ENCODE results near the gene SPON1.
"Not testable (repeated sequence)": the region's sequence is repeated elsewhere in the genome, so short reads cannot be mapped to it uniquely, and the experiment has no call there.

Gene SPON1

GRCh38 chr11:13962562-13963168 is at the start of gene SPON1:
TSS of gene SPON1 (plus strand) at chr11:13962723. CDS start at chr11:13962905, 182 bp downstream.
- DNase-seq = no peak

DNA sequence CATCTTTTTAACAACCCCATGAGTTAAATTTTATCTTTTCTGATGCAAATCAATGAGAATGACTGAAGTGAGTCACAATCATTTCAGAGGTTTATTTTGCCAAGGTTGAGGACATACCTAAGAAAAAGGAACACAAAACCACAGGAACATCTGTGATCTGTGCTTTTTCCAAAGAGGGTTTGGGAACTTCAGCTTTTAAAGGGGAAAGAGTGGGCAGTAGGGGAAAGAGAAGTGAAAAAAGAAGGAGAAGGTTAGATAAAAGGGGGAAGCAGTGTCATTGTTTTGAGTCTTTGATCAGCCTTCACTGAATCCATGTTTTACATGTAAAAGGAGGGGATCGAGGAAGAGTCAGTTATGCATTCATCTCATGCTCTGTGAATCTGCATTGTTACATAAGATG is 45.3 kb upstream of the SPON1 start:
- DNase-seq = no peak

GRCh38 chr11:13917904-13918303 is 44.6 kb upstream of the SPON1 start:
- no peak for DNase-seq

GRCh38 chr11:13920756-13921155 is 41.8 kb upstream of the SPON1 start:
- no peak for DNase-seq

GRCh38 chr11:13921545-13921944 is 41.0 kb upstream of the SPON1 start:
- no peak for DNase-seq

- no peak for DNase-seq
Measured at GRCh38 chr11:13923182-13923581, 39.3 kb upstream of the SPON1 start.

- DNase-seq = no peak
Measured at GRCh38 chr11:13923716-13924650, 38.5 kb upstream of the SPON1 start.

DNA sequence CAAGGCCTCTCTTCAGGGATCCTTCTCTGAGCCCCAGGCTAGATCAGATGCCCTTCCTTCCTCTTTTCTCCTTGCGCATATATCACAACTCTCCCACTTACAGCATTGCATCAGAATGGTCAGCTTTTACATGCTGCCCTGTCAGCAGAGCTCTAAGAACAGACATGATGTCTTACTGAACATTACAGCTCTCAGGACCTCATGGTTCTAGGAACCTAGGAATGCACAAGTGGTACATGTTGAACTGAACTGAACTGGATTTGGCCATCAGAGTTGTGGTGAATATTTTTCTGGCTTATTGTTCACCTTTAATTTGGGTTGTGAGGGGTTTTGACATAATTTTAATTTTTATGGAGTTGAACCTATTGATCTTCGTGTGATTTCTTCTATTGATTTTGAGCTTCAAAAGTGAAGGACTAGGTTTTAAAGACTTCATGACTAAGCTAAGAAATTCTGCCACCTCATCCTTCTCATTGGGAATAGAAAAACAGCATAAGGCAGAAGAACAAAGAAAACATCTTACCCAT is 37.7 kb upstream of the SPON1 start:
- DNase-seq = no peak

- DNase-seq = not testable (repeated sequence)
Measured at GRCh38 chr11:13926366-13926765, 36.2 kb upstream of the SPON1 start.

- no peak for DNase-seq
Measured at GRCh38 chr11:13926981-13927380, 35.5 kb upstream of the SPON1 start.

DNA sequence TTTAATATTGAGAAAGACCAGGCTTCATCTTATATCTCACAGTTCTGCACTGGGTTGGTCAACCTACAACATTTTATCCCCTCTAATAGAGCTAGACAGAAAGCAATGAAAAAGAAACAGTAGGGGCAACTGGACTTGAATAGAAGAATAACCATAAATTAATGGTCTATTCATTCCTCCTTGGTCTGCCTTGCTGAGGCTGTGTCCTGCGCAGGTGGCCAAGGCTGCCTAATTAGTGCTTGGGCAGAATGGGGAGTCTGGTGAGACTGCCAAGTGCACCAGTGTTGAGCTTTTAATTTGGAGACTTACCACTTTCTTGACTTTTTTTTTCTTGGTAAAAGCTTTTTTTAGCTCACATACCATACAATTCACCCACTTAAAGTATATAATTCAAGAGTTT is 35.0 kb upstream of the SPON1 start:
- DNase-seq = no peak

GRCh38 chr11:13928566-13929251 is 33.8 kb upstream of the SPON1 start:
- no peak for DNase-seq

DNA sequence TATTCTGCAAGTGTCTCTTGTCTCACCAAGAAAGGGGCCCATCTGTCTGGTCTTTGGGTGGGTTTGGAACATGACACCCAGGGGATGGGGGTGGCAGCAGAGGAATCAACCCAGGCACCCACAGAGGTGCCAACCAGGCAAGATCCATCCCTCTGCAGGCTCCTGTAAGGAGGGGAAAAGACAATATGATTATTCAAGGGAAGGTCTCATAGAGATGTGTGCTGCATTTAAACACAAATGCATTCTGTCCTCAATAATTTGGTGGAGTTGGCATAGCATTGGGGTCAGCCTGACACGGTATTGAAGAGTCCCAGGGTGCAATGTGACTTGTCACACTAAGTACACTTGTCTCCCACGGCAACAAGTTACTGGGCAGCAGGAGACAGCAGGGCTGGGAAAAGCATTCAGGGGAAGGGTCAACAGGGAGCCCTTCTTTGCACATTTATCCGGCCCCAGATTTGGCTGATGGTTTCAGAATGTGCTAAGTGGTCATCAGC is 33.1 kb upstream of the SPON1 start:
- DNase-seq = no peak

DNA sequence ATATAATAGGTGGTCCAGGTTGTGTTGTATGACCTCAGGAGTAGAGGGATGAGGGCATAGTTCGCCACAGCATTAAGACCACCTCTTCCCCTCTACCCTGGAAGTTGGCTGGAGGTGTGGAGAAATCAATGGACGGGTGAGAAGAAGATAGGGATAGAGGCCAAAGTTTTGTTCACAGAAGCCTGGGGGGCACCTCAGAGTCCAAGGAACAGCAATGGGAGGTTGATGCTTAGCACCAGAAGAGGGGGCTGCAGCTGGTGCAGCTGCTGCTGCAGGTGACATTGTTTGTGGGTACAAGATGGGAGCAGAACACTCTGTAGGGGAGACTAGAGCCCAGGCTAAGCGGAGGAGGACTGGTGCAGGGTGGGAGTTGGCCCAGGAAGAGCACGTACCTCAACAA is 31.2 kb upstream of the SPON1 start:
- DNase-seq = no peak

GRCh38 chr11:13937154-13937553 is 25.4 kb upstream of the SPON1 start:
- not testable (repeated sequence) for DNase-seq

DNA sequence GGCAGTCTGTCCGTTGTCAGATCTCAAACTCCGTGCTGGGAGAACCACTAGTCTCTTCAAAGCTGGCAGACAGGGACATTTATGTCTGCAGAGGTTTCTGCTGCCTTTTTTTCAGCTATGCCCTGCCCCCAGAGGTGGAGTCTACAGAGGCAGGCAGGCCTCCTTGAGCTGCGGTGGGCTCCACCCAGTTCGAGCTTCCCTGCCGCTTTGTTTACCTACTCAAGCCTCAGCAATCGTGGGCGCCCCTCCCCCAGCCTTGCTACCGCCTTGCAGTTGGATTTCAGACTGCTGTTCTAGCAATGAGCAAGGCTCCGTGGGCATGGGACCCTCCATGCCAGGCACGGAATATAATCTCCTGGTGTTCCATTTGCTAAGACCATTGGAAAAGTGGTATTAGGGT is 23.7 kb upstream of the SPON1 start:
- not testable (repeated sequence) for DNase-seq

DNA sequence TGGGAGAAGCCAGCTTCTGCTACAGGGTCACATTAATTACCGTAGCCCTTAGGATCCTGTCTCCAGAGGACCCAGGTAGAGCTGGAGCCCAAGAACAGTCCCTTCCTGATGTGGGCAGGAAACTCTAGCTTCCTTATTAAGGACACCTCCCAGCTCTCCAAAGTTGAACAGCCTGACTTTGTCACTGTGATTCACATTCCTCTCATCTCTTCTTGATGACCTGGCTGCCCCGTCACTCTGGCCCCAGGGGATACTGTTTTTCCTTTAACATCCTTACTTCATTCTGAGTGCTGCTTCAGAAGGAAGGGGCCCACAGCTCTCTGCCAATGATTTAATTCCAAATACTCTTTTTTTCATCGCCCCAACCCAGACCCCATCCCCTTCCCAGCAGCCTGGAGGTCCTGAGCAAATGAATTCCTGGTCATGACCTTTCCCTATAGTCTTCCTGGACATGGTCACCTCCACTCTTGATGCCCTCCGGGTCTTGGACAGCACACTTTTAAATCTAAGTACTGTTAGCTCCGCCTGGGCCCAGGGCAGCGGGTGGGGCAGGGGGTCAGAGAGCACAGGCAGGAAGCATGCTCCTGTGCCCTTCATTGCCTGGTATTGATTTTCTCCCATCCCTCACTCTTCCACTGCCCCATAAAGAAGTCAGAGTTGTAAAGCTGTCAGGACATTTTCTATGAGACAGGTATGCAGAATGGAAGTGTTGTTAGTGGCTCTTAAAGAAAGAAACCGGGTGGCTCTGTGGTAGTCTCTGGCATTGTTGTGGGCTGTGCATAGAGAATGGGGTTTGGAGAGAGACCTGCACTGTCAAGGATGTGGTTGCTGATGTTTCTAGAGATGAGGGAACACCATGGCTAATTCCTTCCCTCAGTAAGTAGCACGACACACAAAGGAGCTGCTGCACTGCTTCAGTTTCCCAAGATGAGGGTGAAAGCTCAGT is 22.3 kb upstream of the SPON1 start:
- no peak for DNase-seq

- no peak for DNase-seq
Measured at GRCh38 chr11:13940907-13941256, 21.6 kb upstream of the SPON1 start.

GRCh38 chr11:13941775-13942174 is 20.7 kb upstream of the SPON1 start:
- DNase-seq = no peak

- DNase-seq = no peak
Measured at GRCh38 chr11:13942378-13942777, 20.1 kb upstream of the SPON1 start.

DNA sequence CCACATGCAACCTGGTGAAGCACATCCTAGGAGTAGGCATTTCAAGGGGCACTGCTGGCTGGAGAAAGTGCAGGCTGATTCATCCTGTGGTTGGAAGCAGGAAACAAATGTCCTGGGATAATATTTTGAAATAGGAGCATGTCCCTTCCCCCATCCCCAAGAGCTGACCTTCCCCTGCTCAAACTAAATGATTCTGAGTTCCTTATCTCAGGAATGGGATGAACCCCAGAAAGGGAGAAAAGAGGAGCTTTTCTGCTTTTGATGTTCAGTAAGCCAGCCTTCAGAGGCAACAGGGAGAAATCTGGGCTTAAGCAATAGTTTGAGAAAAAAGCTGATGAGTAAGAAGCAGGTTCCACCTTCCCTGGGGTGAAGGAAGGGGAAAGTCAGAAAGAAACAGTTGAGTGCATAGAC is 19.5 kb upstream of the SPON1 start:
- no peak for DNase-seq

DNA sequence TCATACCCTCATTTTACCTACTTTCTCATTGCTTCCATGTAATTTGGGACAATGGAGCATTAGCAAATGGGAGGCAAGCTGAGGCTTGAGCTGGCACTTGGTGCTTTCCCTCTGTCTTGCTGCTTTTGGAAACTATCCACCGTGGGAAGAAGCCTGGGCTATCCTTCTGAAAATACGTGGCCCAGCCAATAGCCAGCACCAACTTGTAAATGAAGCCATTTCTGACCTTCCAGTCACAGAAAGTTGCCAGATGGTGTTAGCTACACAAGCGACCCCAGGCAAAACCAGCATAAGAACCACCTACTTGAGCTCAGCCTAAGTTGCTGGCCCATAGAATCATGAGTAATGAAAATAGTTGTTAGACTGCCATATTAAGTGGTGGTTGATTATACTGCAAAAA is 18.5 kb upstream of the SPON1 start:
- no peak for DNase-seq
